T-helper 2 cell (primary cell): ENCODE data around the gene RNASE8.
A peak's percentile ranks its signal among the peaks of the same experiment; 100 is the strongest.
"Not testable (repeated sequence)": the region's sequence is repeated elsewhere in the genome, so short reads cannot be mapped to it uniquely, and the experiment has no call there.

Experiments
- DNase-seq, 5 experiments: peaks; one replicate each; pipeline versions ENCODE4 v3.0.0 to v3.0.0-alpha.2; 2012 to 2022

The RNASE8 gene

DNA sequence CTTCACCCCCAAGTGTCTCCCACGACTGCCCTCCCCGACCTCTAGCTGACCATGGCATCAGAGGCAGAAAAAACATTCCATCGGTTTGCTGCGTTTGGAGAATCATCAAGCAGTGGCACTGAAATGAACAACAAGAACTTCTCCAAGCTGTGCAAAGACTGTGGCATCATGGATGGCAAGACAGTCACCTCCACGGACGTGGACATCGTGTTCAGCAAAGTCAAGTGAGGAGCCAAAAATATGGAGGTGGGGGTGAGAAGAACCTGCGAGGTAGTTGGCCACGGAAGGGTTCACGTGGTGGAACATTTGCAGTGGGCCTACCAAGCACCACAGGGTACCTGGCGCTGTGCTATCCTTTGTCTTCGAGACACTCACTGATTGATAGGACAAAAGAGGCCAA lies 27.1 kb upstream of the RNASE8 start:
- no peak for DNase-seq

DNA sequence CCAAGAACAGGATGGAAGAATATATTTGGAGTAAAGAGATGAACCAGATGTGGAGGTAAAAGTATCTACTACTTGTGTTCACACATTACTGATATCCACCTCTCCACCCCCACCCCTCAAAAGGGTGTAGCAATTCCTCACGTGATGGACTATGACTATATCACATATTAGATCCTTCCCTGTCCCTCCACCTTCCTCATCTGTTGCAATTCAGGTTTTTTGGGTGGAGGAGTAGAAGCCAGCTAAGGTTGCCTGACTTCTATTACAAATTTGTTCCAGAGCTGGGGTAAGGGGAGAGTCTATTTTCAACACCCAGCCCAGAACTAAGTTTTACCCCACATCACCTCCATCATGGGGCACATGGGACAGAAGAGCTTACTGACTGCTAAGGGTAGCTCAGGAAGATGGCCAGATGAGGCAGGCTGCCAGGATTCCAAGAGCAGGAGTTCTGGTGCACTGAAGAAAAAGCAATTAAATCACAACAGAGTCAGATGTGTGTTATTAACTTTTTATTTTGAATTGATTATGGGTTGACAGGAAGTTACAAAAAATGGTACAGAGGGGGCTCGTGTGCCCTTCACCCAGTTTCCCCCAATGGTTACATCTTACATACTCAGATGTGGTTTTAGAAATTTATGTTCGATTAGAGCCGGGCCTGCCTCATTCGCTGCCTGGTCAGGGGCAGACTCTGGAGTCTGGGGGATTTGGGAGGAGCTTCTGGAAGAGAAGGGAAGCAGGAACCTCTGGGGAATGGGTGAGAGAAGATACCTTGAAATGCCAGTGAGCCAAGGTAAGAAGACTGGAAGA lies 25.1 kb upstream of the RNASE8 start:
- no peak for DNase-seq

DNA sequence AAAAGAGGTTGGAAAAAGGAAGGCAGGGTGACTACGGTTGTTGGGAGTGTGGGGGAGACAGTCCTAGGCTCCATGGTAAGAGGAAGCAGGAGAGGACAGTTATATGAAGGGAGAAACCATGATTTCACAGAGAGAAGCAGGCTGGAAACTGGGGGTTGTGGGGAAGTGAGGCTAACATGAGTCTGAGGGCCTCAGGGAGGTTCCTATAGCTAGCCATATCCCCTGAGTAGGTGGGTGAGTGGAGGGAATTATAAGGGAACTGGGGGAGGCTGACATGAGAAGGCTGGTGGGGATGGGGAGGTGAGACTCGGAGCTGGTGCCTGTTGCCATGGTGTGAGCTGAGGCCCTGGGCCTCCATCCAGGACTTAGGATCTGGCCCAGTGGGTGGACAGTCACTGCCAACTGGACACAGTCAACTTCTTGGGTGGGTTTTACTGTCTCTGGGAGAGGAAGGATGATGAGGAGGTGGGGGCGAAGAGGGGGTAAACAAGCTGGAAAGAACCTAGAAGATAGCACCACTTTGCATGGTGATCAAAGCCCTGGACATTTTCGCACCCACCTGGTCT lies 24.4 kb upstream of the RNASE8 start:
- DNase-seq, result no peak

DNA sequence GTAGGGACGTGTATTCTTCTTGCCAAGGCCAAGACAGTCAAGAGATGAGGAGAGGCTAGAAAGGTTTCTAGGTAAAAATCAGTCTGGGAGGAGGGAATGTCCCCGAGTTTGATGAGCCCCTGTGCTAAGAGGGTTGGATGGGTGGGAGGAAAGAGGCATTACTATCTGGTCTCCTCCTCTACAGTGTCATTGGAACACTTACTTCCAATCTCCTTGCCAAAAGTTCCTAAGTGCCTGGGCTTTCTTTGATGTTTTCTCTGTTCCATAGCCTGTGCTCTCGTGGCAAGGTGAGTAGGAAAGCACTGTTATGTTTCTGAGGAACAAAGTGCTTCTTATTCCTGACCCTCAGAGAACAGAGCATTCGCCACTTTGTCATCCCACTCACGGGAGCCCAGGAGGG lies 22.9 kb upstream of the RNASE8 start, which contains the start of gene RNASE13:
Gene RNASE13 (minus strand): TSS at position 101 of the 400 bp plus-strand sequence. CDS start 519 bp downstream, outside the sequence.
- no peak for DNase-seq

DNA sequence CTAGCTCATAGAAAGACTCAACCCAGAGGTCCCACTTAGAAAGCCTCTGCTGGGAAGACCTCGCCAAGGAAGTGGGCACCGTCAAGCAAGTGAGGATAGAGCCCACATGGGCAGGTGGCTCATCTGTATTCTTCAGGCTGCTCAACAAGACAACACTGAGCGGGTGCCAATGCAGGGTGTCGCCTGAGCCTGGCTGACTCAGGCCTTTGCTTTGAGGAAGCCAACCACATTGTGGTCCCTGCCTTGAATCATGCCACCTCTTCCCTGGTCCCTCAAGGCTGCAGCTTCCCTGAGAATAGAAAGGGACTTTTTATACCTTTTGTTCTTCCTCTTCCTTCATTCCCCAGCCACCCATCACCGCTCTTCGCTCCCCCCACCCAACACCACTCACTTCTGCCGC lies 20.9 kb upstream of the RNASE8 start:
- no peak for DNase-seq

DNA sequence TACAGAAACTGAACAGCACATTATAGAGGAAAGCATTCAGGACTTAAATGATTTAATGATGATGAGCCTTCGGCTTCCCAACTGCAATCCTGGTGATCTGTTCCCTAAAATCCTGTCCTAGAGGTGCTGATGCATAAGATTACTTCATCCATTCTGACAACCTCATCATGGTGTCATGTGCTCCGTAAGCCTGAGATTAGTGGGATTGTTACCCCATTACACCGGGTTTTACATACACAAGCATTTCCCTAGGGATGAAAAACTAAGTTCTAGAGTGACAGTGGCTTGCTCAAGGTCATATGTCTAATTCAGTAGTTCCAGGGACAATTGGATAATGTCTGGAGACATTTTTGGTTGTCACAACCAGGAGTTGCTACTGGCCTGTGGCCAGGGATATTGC lies 20.5 kb upstream of the RNASE8 start:
- DNase-seq, result no peak

DNA sequence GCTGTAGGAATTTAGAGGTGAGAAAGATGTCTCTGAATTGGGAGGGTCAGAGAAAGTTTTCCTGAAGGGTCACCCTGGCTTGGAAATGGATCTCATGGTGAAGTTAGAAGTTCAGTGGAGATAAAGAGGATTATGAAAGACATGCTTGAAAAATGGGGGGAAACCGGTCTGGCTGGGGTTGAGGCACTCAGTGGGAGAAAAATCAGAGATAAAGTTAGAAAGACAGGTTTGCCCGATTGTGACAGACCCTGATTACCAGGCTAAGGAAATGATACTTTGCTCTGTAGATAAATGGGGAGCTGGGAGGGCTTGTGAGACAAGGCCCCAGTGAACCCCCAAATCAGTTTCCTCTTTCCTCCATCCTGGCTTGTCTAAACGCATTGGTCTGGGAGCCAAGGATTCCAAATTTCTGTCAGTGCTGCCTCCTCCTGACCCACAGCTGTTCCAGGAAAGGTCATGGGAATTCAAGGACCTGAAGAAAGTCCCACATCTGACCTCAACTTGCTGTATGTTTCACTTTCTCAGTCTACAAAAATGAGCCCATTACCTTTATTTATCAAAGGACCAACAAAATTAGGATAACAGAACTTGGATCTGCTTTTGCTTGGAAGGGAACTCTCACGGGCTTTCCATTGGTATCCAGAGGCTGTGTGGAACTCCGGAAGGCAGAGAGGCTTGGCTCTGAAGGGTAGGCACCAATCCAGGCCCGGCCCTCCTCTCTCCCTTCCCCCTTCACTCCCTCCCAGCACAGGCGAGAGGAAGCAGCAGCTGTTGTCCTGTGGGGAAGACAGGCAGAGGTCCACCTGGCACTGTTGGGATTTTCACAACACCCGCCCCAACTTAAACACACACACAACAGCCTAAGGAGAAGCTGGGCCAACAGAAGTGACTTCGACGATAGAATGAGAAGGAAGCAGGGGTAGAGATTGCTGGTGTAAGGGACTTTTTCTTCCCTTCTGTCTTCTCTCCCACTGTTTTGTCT lies 18.9 kb upstream of the RNASE8 start:
- DNase-seq, result no peak

DNA sequence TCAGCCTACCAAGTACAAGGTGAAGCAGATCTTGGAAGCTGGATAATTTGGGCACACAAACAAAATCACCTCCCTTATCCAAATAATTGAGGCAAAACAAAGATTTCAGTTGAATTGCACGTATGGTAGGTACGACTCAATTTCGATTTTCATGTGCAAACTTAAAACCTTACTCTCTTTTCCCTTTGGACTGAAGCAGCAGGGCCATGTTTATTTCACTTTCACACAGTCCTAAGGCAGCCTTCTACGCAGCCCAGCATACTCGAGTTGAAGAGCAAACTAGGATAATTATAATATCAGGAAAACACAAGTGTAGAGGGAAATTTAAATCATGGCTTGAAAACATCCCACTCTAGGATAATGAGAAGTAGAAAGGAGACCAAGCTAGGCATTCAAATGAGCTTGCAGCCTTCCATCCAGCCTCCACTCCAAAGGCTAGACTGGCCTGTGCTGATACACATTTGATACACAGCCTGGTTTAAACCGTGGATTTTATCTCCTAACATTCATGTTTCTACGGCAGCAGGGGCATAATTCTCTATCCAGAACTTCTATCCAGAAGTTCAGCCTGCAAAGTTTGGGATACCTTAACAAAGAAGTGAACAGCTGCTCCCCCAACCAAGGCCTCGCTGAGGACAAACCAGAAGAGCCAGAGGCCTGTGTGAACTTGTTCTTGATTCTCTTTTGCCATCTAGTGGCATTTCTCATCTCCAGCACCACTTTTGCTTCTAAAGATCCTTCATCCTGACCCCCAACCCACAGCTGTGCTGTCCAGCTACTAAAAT lies 17.8 kb upstream of the RNASE8 start:
- DNase-seq, result peak in 2 of 5 experiments; percentile 10 to 48

DNA sequence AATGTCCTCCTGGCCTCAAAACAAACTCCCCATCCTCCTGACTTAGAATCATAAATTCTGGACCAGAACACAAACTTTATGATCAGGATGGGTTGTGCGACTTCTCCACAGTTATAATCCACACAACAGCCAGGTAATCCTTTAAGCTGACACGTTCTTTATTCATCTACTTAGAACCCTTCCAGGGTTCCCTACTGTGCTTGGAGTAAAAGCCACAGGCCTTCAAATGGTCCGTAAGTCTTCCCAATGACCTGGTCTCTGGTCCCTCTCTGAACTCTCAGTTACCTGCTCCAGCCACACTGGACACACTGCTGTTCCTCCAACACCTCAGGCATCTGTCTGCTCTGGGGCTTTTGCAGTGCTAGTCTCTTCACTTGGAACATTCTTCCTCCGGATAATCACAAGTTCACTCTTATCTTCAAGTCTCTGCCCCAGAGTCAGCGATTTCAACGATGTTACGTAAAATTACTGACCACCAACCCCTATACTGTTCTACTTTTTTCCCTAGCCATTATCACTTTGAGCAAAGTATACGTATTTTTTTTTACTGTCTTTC lies 17.2 kb upstream of the RNASE8 start:
- no peak for DNase-seq

DNA sequence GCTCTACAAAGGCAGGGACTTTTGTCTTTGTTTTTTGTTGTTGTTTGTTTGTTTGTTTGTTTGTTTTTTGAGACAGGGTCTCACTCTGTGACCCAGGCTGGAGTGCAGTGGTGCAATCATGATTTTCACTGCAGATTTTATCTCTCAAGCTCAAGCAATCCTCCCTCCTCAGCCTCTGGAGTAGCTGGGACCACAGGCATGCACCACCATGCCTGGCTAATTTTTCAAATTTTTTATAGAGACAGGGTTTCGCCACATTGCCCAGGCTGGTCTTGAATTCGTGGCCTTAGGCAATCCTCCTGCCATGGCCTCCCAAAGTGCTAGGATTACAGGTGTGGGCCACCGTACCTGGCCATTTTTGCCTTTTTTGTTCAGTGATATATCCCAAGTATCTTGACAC lies 16.7 kb upstream of the RNASE8 start:
- not testable (repeated sequence) for DNase-seq

DNA sequence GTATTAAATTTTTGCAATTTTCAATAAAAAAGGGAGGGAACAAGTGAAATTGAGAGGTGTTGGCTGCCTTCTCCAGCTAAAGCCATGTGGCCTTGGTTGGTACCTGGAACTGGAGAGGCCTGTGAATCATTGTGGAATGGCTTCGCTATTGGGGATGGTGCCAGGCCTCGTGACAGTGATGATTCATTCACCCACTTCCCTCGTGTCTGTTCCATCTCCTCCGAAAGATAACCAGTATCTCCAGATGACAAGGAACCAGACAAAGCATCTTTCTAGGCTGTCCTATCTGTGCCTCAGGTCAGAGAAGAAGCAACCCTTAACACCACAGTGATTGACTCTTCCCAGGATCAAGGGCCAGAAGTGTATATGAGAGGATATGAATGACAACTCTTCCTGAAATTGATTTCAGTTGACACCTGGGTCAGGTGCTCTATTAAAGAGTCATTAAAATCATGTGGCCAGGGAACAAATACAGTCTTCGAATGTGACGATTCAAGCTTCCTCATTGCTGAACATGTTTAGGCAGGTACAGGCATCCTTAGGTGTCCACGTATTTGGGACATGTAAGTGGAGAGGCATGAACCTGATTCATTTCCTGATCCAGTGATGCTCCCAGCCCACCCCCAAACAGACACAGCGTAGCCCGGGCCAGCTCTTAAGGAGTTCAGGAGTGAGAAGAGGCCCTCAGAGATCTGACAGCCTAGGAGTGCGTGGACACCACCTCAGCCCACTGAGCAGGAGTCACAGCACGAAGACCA lies 15.8 kb upstream of the RNASE8 start, which contains the start of gene RNASE7:
Gene RNASE7 (plus strand): TSS at position 687 of the 758 bp plus-strand sequence. CDS start 631 bp downstream, outside the sequence.
- DNase-seq, result no peak

DNA sequence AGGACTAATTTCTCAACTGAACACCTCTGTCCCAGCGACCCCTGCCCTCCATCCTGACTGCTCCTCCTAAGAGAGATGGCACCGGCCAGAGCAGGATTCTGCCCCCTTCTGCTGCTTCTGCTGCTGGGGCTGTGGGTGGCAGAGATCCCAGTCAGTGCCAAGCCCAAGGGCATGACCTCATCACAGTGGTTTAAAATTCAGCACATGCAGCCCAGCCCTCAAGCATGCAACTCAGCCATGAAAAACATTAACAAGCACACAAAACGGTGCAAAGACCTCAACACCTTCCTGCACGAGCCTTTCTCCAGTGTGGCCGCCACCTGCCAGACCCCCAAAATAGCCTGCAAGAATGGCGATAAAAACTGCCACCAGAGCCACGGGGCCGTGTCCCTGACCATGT lies 14.7 kb upstream of the RNASE8 start:
- no peak for DNase-seq

DNA sequence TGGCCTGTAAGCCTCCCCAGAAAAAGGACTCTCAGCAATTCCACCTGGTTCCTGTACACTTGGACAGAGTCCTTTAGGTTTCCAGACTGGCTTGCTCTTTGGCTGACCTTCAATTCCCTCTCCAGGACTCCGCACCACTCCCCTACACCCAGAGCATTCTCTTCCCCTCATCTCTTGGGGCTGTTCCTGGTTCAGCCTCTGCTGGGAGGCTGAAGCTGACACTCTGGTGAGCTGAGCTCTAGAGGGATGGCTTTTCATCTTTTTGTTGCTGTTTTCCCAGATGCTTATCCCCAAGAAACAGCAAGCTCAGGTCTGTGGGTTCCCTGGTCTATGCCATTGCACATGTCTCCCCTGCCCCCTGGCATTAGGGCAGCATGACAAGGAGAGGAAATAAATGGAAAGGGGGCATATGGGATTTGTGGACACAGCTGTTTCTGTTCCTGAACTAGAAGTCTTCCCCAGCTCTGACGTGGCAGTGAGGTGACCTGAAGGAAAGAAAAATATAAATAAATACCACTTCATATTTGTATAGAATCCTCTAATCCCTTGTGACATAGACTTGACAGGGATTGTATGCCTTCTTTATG lies 14.1 kb upstream of the RNASE8 start:
- DNase-seq, result no peak

DNA sequence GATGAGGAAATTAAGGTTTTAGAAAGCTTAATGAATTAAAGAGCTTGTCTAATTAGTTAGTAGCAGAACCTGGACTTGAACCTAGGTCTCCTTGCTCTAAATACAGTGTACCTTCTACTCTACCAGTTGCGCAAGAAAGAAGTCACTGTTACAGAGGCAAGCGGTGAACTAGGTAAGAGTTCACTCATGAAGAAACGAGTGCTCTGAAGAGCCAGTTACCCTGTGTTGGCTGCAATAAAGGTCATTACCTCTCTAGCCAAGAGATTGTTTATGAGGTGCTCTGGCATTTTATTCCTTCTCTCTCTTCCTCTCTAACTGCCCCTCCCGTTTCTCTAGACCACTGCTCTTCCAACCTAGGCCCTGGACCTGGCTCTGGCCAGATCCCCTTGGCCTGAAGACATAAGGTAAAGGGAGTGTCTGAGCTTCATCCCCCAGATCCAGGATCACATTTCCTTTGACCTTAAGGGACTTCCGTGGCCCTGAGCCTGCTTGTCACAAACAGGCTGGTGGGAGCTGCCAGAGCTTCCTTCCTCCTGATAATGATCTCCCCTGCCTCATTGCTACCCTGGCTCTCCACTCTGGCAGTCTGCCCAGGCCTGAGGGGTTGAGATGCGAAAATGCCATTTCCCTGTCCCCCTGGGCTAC lies 13.5 kb upstream of the RNASE8 start:
- DNase-seq, result peak in 2 of 5 experiments; percentile 9 to 26

DNA sequence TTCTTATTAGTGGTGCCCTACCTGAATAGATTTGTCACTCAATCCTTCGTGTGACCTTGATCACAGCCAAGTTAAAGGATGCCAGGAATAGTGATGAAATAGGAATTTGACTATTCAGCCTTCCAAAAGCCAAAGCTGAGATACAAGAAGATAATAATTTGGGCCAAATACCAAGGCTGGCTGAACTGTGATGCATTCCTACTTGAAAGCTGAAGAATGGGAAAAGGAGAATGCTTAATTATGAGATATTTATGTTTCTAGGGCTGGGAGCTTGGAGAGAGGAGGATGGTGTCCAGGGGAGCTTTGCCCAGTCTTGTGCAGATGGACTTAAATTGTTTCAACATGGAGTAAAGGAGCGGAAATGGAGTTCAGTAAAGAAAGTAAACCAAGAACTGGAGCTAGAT lies 10.2 kb upstream of the RNASE8 start:
- no peak for DNase-seq

DNA sequence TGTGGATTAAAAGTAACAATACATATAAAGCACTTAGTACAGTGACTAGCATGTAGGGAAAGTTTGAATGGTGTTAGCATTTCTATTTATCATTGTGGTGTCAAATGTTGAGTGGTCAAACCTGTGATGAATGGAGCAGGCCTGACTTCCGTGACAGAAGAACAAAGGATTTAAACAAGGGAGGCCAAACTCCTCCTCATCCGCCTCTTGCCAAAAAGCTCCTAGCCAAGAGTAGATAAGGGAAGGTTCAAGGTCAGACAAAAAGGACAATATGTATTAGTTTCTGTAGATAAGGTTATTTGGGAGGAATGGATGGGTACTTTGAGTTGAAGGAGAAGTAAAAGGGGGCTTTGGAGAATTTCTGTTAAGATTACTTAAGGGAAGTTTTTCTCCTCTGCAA lies 9.0 kb upstream of the RNASE8 start:
- DNase-seq, result no peak

DNA sequence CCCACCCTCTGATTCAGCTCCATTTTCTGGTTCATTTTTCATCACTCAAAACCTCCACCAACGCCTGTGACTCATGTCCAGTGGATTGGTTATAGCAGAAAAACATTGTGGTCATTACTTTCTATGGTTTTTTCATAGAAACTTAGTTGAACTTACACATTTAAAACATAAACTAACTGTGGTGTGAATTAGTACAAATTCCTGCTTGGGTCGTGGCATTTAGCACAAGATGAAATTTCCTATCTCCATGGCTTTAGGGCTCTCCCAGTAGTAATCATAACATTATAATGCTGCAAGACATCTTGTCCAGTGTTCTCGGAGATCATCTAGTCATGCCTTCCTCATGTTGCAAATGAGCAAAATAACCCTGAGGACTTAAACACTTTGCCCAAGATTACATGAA lies 8.3 kb upstream of the RNASE8 start:
- no peak for DNase-seq

DNA sequence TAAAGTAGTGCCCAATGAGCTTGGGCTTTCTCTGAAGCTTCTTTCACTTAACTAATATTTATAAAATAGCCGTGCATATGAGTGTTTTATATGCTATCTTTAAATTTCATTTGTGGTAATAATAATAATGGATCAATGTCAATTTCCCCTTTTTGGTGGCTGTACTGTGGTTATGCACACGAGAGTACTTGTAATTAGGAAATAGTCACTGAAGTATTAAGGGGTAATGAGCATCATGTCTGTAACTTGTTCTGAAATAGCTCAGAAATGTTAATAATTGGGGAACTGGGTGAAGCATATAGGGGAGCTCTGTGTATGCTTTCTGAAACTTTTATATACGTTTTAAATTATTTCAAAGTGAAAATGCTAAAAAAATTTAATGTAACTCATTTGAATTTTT lies 7.0 kb upstream of the RNASE8 start:
- DNase-seq, result no peak

DNA sequence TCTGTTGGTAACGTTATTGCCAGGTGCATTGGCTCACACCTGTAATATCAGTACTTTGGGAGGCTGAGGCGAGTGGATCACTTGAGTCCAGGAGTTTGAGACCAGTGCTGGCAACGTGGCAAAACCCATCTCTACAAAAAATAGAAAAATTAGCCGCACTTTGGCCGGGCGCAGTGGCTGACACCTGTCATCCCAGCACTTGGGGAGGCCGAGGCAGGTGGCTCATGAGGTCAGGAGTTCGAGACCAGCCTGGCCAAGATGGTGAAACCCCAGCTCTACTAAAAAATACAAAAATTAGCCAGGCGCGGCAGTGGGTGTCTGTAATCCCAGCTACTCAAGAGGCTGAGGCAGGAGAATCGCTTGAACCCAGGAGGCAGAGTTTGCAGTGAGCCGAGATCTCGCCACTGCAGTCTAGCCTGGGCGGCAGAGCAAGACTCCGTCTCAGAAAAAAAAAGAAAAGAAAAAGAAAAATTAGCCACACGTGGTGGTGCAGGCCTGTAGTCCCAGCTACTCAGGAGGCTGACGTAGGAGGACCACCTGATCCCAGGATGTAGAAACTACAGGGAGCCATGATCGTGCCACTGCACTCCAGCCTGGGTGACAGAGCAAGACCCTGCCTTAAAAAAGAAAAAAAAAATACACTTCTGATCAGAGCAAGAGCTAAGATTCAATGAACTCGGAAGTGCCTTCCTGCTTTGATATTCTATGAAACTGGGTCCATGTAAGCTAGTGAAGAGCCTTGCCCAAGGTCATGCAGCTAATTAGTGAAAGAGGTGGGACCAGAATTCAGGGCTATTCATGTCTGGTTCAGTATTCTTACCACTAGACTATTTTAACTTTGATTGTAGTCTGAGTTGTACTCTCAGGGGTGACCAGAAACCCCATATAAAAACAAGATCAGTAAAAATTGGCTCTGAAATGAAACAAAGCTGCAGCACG lies 4.2 kb upstream of the RNASE8 start:
- DNase-seq, result no peak
